Activated CD8-positive, alpha-beta memory T cell treated with anti-CD3 and anti-CD28 coated beads for 1 hour (primary cell): ENCODE results near the gene THBS1.

Source experiments
- DNase-seq, 2 donors: peaks; one replicate each; pipeline ENCODE4 v3.0.0-alpha.2; 2020; ENCODE audit warnings: low read depth in 1 of 2; ENCODE audit errors: extremely low read depth in 1 of 2

The THBS1 gene

DNA sequence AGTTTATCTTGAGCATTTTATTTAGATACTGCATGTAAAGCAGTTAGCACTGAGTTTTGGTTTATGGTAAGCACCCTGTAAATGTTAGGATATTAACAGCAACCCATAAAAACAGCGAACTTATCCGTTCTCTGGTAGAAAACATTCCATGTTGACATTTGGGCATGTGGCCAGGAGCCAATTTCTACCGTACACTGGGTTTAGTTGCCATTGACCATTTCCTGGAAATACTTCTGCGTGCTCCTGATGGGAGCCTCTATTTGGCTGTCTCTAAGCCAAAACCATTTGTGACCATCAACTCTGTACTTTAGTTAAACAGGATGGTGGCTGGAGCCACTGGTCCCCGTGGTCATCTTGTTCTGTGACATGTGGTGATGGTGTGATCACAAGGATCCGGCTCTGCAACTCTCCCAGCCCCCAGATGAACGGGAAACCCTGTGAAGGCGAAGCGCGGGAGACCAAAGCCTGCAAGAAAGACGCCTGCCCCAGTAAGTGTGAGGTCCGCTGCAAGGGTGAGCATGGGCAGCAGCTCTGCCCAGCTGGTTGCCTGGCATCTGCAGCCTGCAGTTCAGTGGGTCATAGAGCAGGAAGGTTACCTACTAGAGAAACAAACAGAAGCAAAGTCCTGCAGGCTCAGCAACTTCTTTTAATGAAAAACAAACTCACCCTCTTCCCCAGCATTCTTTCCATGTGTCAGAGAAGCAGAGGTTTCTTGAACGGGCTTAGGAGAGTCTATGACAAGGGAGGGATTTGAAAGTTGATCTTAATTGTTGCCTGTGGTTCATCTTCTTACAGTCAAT is 7.1 kb downstream of the THBS1 start:
- DNase-seq, result no peak

DNA sequence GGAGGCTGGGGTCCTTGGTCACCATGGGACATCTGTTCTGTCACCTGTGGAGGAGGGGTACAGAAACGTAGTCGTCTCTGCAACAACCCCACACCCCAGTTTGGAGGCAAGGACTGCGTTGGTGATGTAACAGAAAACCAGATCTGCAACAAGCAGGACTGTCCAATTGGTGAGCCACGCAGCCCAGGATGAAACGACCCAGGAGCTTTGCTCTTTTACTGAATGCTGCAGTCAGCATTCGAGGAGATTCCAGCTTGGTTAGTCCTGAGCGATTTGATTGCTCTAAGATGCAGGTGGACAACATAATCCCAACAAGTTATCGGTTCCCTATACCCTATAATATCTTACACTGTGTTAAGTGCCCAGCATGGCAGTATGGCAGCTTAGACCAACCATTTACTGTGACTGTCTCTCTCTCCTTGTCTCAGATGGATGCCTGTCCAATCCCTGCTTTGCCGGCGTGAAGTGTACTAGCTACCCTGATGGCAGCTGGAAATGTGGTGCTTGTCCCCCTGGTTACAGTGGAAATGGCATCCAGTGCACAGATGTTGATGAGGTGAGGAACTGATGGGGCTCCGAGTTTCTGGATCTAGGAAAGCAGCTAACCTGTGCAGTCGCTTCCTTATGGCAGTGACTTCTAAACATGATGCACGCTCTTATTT is 7.8 kb downstream of the THBS1 start:
- no peak for DNase-seq

DNA sequence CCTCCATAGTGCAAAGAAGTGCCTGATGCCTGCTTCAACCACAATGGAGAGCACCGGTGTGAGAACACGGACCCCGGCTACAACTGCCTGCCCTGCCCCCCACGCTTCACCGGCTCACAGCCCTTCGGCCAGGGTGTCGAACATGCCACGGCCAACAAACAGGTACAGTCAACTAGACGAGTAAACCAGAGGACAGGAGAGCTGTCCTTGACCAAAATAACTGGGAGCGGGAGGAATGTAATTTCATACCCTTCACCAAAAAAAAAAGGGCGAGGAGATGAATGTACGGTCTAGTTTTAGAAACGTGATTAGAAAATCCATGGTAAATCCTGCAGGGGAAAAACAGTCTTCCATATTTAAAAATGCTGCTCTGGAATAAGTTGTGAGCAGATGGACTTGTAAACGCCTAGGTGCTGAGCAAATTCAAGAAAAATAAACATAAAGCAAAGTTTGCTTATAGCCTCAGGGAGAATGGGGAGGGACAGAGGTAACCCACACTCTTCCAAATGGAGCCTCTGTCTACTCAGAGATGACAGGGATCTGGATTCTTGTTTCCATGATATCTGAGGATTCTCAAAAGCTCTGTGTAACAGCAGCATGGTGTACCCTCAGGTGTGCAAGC is 8.4 kb downstream of the THBS1 start:
- DNase-seq, result no peak

DNA sequence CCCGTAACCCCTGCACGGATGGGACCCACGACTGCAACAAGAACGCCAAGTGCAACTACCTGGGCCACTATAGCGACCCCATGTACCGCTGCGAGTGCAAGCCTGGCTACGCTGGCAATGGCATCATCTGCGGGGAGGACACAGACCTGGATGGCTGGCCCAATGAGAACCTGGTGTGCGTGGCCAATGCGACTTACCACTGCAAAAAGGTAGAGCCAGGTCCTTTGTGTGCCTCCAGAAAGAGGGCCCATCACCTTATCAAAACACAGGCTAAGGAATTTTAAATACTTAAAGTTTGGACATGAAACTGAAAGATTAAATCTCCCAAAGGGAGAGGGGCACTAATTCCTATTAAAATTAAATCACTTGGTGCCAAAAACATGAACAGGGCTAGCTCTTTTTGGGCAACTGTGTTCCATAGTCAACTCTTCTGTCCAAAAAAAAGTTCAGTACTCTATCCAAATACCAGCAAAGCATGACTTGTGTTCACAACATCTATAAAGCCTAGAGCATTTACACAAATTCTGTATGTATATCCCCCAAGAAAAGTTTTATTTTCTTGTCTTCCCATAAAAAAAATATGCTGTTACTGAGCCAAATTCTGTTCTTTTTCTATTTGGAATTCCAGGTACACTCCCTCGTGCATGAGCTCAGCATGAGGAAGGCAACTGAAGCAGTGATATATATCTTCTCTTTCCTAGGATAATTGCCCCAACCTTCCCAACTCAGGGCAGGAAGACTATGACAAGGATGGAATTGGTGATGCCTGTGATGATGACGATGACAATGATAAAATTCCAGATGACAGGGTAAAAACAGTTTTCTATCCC is 9.2 kb downstream of the THBS1 start:
- DNase-seq, result no peak

DNA sequence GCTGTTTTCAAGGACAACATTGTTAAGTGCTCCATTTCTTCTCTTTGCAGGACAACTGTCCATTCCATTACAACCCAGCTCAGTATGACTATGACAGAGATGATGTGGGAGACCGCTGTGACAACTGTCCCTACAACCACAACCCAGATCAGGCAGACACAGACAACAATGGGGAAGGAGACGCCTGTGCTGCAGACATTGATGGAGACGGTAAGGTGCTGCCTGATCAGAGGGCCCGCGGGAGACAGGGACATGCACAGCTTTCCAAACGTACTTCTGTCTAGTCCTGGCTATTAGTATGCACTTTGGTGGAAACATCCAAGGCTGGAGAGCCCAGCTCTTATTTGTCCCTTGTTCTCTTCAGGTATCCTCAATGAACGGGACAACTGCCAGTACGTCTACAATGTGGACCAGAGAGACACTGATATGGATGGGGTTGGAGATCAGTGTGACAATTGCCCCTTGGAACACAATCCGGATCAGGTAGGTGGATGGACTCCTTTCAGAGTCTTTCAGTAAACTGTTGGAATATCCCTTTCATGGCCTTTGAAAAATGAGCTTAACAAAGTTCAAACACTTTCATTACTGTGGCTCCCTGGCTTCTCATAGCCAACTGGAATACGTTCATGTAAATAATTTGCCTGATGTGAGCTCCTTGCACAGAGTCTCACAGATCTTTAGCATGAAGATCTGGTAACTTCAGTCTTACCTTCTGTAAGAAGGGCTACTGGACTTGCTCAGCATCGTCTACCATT is 10.4 kb downstream of the THBS1 start:
- DNase-seq, result no peak

DNA sequence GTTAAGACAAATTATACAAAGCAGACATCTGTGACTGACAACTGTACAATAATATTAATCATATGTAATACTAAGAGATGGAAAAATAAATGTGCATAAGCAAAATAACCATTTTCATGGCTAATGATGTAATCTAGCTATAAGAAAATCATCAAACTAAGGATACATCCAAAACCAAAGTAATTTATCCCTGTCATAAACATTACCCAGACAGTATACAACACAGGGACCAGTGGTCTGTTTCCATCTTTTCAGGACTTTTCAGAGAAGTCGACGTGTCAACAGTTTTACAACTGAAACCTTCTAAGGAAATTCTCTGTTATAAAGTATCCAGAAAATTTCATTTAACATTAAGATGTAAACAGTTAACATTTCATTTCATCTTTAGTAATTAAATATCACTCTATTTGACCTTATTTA is 11.0 kb downstream of the THBS1 start:
- DNase-seq, result no peak

DNA sequence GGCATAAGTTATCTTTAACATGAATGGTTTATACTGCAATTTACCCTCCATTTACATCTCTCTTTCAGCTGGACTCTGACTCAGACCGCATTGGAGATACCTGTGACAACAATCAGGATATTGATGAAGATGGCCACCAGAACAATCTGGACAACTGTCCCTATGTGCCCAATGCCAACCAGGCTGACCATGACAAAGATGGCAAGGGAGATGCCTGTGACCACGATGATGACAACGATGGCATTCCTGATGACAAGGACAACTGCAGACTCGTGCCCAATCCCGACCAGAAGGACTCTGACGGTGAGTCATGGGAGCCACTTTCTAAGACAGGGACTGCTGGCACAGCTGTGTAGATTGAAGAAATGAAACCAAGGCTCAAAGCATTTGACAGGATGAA is 11.6 kb downstream of the THBS1 start:
- DNase-seq, result no peak

DNA sequence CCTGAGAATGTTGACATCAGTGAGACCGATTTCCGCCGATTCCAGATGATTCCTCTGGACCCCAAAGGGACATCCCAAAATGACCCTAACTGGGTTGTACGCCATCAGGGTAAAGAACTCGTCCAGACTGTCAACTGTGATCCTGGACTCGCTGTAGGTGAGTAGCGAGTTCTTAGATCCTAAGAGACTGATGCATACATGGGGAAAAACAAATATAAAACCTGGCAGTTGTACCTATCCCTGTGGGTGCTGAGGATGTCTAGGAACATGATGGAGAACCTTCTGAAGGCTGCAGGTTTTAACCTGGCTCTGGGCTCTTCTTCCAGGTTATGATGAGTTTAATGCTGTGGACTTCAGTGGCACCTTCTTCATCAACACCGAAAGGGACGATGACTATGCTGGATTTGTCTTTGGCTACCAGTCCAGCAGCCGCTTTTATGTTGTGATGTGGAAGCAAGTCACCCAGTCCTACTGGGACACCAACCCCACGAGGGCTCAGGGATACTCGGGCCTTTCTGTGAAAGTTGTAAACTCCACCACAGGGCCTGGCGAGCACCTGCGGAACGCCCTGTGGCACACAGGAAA is 12.3 kb downstream of the THBS1 start:
- no peak for DNase-seq

DNA sequence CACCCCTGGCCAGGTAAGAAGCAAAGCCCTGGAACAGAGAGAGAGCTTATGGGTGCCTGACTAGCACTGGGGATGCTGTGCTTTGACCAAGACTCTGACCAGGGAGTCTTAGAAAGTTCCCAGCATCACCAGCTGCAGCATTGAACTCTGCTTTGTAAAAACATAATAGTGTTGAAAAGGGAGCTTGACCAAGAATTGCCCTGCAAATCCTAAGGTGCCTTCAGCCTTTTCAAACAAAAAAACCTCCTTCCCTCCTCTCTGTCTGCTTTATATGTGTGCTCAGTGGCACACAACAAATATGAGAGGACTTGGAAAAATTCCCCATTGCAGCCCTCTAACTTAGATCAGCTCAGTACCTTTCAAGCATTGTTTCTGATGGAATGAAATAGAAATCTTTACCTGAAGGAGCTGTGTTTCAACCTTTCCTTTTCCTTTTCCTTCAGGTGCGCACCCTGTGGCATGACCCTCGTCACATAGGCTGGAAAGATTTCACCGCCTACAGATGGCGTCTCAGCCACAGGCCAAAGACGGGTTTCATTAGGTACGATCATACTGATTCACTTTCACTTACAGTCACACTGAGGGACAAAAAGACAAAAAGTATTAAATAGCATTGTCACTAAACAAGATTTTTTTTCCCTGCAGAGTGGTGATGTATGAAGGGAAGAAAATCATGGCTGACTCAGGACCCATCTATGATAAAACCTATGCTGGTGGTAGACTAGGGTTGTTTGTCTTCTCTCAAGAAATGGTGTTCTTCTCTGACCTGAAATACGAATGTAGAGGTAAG is 13.0 kb downstream of the THBS1 start:
- peak in 1 of 2 donors; percentile 8 for DNase-seq

DNA sequence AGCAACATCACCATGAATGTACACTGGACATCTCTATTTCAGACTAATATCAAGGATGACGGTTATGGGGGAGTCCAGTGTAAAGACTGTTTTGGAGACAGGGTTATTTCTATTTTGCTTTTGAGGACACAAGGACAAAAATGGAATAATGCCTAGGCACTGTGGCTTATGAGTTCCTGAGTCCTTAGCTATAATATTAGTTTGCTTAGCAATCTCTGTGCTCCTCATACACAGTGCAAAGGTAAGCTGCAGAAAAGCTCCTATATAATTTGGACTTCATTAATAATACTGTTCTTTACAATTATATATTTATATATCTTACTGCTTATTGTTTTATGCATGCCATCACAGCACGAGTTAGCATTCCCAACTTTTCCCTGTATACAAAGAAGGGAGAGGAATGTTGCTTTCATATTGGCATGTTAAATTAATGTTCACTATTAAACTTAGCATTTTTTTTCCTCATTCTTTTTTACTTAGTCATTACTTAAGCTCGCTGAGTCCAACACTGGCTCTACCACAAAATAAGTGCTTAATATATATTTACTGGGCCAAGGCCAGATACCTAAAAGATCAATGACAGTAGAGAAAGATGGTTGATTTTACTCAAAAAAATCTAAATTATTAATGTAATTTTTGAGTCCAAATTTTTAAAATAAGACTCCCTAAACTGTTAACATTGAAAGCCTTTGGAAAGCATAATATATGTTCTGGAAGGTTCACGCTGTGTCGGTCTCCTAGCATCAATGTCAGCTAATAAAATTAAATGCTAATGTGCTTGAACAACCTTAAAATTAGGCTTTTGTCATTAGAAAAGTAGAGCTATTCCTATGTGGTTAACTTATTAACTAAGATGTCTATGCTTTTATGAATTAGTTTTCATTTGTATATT is 13.8 kb downstream of the THBS1 start:
- no peak for DNase-seq

DNA sequence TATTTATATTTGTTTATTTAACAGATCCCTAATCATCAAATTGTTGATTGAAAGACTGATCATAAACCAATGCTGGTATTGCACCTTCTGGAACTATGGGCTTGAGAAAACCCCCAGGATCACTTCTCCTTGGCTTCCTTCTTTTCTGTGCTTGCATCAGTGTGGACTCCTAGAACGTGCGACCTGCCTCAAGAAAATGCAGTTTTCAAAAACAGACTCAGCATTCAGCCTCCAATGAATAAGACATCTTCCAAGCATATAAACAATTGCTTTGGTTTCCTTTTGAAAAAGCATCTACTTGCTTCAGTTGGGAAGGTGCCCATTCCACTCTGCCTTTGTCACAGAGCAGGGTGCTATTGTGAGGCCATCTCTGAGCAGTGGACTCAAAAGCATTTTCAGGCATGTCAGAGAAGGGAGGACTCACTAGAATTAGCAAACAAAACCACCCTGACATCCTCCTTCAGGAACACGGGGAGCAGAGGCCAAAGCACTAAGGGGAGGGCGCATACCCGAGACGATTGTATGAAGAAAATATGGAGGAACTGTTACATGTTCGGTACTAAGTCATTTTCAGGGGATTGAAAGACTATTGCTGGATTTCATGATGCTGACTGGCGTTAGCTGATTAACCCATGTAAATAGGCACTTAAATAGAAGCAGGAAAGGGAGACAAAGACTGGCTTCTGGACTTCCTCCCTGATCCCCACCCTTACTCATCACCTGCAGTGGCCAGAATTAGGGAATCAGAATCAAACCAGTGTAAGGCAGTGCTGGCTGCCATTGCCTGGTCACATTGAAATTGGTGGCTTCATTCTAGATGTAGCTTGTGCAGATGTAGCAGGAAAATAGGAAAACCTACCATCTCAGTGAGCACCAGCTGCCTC is 14.7 kb downstream of the THBS1 start:
- no peak for DNase-seq

DNA sequence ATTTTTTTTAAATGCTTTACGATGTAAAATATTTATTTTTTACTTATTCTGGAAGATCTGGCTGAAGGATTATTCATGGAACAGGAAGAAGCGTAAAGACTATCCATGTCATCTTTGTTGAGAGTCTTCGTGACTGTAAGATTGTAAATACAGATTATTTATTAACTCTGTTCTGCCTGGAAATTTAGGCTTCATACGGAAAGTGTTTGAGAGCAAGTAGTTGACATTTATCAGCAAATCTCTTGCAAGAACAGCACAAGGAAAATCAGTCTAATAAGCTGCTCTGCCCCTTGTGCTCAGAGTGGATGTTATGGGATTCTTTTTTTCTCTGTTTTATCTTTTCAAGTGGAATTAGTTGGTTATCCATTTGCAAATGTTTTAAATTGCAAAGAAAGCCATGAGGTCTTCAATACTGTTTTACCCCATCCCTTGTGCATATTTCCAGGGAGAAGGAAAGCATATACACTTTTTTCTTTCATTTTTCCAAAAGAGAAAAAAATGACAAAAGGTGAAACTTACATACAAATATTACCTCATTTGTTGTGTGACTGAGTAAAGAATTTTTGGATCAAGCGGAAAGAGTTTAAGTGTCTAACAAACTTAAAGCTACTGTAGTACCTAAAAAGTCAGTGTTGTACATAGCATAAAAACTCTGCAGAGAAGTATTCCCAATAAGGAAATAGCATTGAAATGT is 15.6 kb downstream of the THBS1 start:
- DNase-seq, result no peak

DNA sequence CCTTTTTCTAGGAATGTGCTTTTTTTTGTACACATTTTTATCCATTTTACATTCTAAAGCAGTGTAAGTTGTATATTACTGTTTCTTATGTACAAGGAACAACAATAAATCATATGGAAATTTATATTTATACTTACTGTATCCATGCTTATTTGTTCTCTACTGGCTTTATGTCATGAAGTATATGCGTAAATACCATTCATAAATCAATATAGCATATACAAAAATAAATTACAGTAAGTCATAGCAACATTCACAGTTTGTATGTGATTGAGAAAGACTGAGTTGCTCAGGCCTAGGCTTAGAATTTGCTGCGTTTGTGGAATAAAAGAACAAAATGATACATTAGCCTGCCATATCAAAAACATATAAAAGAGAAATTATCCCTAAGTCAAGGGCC is 16.5 kb downstream of the THBS1 start:
- DNase-seq, result no peak

DNA sequence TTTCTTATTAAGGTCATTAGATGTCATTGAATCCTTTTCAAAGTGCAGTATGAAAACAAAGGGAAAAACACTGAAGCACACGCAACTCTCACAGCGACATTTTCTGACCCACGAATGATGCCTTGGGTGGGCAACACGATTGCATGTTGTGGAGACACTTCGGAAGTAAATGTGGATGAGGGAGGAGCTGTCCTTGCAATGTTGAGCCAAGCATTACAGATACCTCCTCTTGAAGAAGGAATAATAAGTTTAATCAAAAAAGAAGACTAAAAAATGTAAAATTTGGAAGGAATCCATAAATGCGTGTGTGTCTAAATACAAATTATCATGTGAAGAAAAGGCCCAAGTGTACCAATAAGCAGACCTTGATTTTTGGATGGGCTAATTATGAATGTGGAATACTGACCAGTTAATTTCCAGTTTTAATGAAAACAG is 16.9 kb downstream of the THBS1 start:
- DNase-seq, result no peak

DNA sequence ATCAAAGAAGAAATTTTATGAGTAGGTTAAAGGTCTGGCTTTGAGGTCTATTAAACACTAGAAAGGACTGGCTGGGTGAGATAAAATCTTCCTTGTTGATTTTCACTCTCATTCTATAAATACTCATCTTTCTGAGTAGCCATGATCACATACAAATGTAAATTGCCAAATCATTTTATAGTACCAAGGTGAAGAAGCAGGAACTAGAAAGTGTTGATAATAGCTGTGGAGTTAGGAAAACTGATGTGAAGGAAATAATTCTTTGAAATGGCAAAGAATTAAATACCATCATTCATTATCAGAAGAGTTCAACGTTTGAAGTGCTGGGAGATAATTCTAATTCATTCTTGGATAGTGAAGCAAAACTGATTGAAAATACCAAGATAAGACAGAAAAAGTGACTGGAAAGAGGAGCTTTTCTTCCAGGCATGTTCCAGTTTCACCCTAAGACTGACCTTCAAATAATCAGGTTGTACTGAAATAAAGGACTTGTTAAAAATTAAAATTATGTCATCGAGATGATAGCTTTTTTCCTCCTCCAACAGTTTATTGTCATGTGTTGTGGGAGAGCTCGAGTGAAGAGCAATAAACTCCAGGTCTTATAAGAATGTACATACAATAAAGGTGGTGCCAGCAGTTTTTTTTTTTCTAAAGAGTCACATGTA is 17.4 kb downstream of the THBS1 start:
- DNase-seq, result no peak
